Right lobe of liver (tissue), 6 donors: Measurements from ENCODE around the gene CHD2. TPM values are rescaled to one million over a fixed set of nuclear protein-coding genes. Genes with fewer than 3 reads are reported as not detected.

Experiments
- ATAC-seq, 4 donors: fragments of 200-7000 bp; cut with Tn5 transposase; one replicate each; pipeline ENCODE4 v1.9.1; 2020; ENCODE audit warnings: mild to moderate bottlenecking in 4 of 4, moderate library complexity in 4 of 4
- DNase-seq, 3 donors: peaks; one replicate each; pipeline ENCODE4 v3.0.0-alpha.2; 2020
- H3K27ac ChIP-seq, 3 donors: fragments of 200-600 bp; one replicate each; pipeline ENCODE4 v1.8.0; 2022
- H3K27me3 ChIP-seq, 2 donors: fragments of 200-600 bp; one replicate each; pipeline ENCODE4 v1.8.0; 2022
- H3K36me3 ChIP-seq, 4 donors: fragments of 200-600 bp; sonication (generic) in 1 of 4; one replicate each; pipeline versions ENCODE4 v1.5.1 to v1.8.0; 2017 to 2022; ENCODE audit warnings: control low read depth in 1 of 4
- H3K4me1 ChIP-seq, 4 donors: fragments of 200-600 bp; sonication (generic) in 1 of 4; one replicate each; pipeline versions ENCODE4 v1.5.1 to v1.8.0; 2017 to 2022; ENCODE audit warnings: control low read depth in 1 of 4
- H3K4me3 ChIP-seq, 3 donors: fragments of 200-600 bp; one replicate each; pipeline ENCODE4 v1.8.0; 2022
- H3K9me3 ChIP-seq, 4 donors: fragments of 200-600 bp; sonication (generic) in 1 of 4; one replicate each; pipeline versions ENCODE4 v1.5.1 to v1.8.0; 2017 to 2022; ENCODE audit warnings: control low read depth in 1 of 4
- CTCF ChIP-seq, 4 donors: fragments of 200-600 bp in 3 of 4; fragments of 450-650 bp in 1 of 4; IDR thresholded peaks; one replicate each; pipeline versions ENCODE4 v1.5.1 to v1.8.0; 2016 to 2022; ENCODE audit warnings: antibody characterized with exemption in 4 of 4, mild to moderate bottlenecking in 2 of 4
- POLR2A ChIP-seq: fragments of 450-650 bp; IDR thresholded peaks from one replicate; pipeline ENCODE4 v1.6.1; 2017; ENCODE audit warnings: antibody characterized with exemption, mild to moderate bottlenecking
- WGBS: methylation state at CpG from one replicate; pipeline ENCODE4 v1.1.6; 2018; ENCODE audit warnings: low coverage, low lambda C conversion rate; ENCODE audit not compliant: insufficient coverage; ENCODE audit errors: missing lambda C conversion rate; 5-methylcytosine and 5-hydroxymethylcytosine counted together
- intact Hi-C, 2 donors: fragments of 100-400 bp; cut with DNase I; formaldehyde crosslinking; loops; one replicate each; pipeline versions ENCODE4 v1.11.2 to v1.14.1; 2022
- total RNA-seq, 6 experiments: library from RNA; depleted of rRNA in 2 of 6; stranded (reverse); fragments of >200 nt in 2 of 6; fragmentation: NEBNext Ultra II Directional in 3 of 6; extraction: Animal tissue kit (Norgen Biotek cat#: 25700) in 3 of 6; gene quantifications; one replicate each; pipeline versions ENCODE4 v1.1.0 to v1.2.4, GENCODE V29; 2016 to 2023
- donor health status: DM: no; HTN: yes; CAD: no.
- donor health status: DM: no; HTN: no; CAD: no.
- donor health status: DM: no; HTN: no; CAD: no.
- donor health status: DM: no; HTN: yes; CAD: no.
- donor health status: DM: no; HTN: yes; CAD: no.

Gene CHD2
- total RNA-seq, 6 experiments from 2014 or later, result 41.4 to 65.0 (median 56.6) TPM

- no peak for DNase-seq
- H3K27ac ChIP-seq, result no peak overlapping the region
- 77% methylated on average over 2 of the region's 2 CpGs for WGBS
- H3K4me3 ChIP-seq, result no peak overlapping the region
- intact Hi-C loops, result loop anchor here in 1 of 2 donors (10.0 kb wide), 1 partner anchor 53 kb away; no protein-coding TSS in a partner anchor
- peaks cover 28 to 95% (median 59%) of the 10 kb centered on the region in 4 donors for H3K36me3 ChIP-seq
- ATAC-seq, result no peak
- no peaks in the 10 kb centered on the region for H3K27me3 ChIP-seq
- TF ChIP-seq POLR2A (no peak), CTCF (IDR thresholded peaks at IDR 0.05) (no peak)
- H3K9me3 ChIP-seq, result peaks cover 0 to 4% (median 0%) of the 10 kb centered on the region in 4 donors
- no peaks in the 10 kb centered on the region for H3K4me1 ChIP-seq
Measured at GRCh38 chr15:92951800-92952457, 51.8 kb downstream of the CHD2 start.

GRCh38 chr15:92952458-92952850, 52.3 kb downstream of the CHD2 start:
- no peak for DNase-seq
- ATAC-seq, result peak in 1 of 4 donors; percentile 10
- intact Hi-C loops, result loop anchor here in 1 of 2 donors (10.0 kb wide), 1 partner anchor 52 kb away; no protein-coding TSS in a partner anchor
- 100% methylated on average over 1 of the region's 7 CpGs for WGBS
- TF ChIP-seq POLR2A (no peak), CTCF (IDR thresholded peaks at IDR 0.05) (no peak)
- Histone ChIP-seq H3K4me1 (no peaks in the 10 kb centered on the region), H3K36me3 (peaks cover 23 to 94% (median 55%) of the 10 kb centered on the region in 4 donors), H3K27ac (no peak overlapping the region), H3K27me3 (no peaks in the 10 kb centered on the region), H3K9me3 (peaks cover 0 to 4% (median 0%) of the 10 kb centered on the region in 4 donors), H3K4me3 (no peak overlapping the region)

- peaks cover 18 to 91% (median 45%) of the 10 kb centered on the region in 4 donors for H3K36me3 ChIP-seq
- no peak overlapping the region for H3K27ac ChIP-seq
- TF ChIP-seq CTCF (IDR thresholded peaks at IDR 0.05) (no peak), POLR2A (no peak)
- no peaks in the 10 kb centered on the region for H3K4me1 ChIP-seq
- H3K9me3 ChIP-seq, result peaks cover 0 to 4% (median 0%) of the 10 kb centered on the region in 4 donors
- H3K27me3 ChIP-seq, result no peaks in the 10 kb centered on the region
- H3K4me3 ChIP-seq, result no peak overlapping the region
- DNase-seq, result no peak
- ATAC-seq, result no peak
- intact Hi-C loops, result loop anchor here in 1 of 2 donors (10.0 kb wide), 1 partner anchor 51 kb away; no protein-coding TSS in a partner anchor
- WGBS, result 96% methylated on average over 2 of the region's 2 CpGs
Measured at GRCh38 chr15:92953566-92953965, 53.4 kb downstream of the CHD2 start.

- WGBS, result 99% methylated on average over 6 of the region's 6 CpGs
- DNase-seq (no peak), ATAC-seq (no peak)
- H3K27ac ChIP-seq, result no peak overlapping the region
- TF ChIP-seq POLR2A (no peak), CTCF (IDR thresholded peaks at IDR 0.05) (no peak)
- peaks cover 0 to 4% (median 0%) of the 10 kb centered on the region in 4 donors for H3K9me3 ChIP-seq
- H3K4me1 ChIP-seq, result no peaks in the 10 kb centered on the region
- no peak overlapping the region for H3K4me3 ChIP-seq
- peaks cover 18 to 90% (median 42%) of the 10 kb centered on the region in 4 donors for H3K36me3 ChIP-seq
- H3K27me3 ChIP-seq, result no peaks in the 10 kb centered on the region
- intact Hi-C loops, result loop anchor here in 1 of 2 donors (10.0 kb wide), 1 partner anchor 51 kb away; no protein-coding TSS in a partner anchor
Measured at GRCh38 chr15:92954002-92954401, 53.9 kb downstream of the CHD2 start.
